ENCODE results near the gene CTR9.

The CTR9 gene

GRCh38 chr11:10829139-10829538, 78.1 kb downstream of the CTR9 start:
- no peak for DNase-seq

Measured in fibroblast of skin of right biceps (primary cell).